Measurements from ENCODE around the gene OR10G8.
A peak's percentile ranks its signal among the peaks of the same experiment; 100 is the strongest.

OR10G8 gene

GRCh38 chr11:124039557-124039956 is 13.0 kb downstream of the OR10G8 start:
- DNase-seq (ENCODE audit: low spot score), result no peak
- no peak for TF ChIP-seq CTCF (IDR thresholded peaks at IDR 0.05; ENCODE audit: extremely low read depth, missing control alignments)

- no peak for TF ChIP-seq CTCF (IDR thresholded peaks at IDR 0.05; ENCODE audit: extremely low read depth, missing control alignments)
- DNase-seq (ENCODE audit: low spot score), result no peak
These were observed 14.7 kb downstream of the OR10G8 start, which contains the start of gene OR10G7 for GRCh38 chr11:124041254-124041653. TSS of gene OR10G7 (minus strand) at chr11:124041325. CDS start at chr11:124039001, 2,324 bp downstream.

- no peak for TF ChIP-seq CTCF (IDR thresholded peaks at IDR 0.05; ENCODE audit: extremely low read depth, missing control alignments)
- DNase-seq (ENCODE audit: low spot score), result no peak
These were observed 16.8 kb downstream of the OR10G8 start for GRCh38 chr11:124043420-124043819.

GRCh38 chr11:124050748-124051147 is 24.1 kb downstream of the OR10G8 start:
- no peak for DNase-seq (ENCODE audit: low spot score)
- TF ChIP-seq CTCF (IDR thresholded peaks at IDR 0.05; ENCODE audit: extremely low read depth, missing control alignments), result no peak

- no peak for TF ChIP-seq CTCF (IDR thresholded peaks at IDR 0.05; ENCODE audit: extremely low read depth, missing control alignments)
These were observed 26.4 kb downstream of the OR10G8 start for GRCh38 chr11:124052966-124053365.

GRCh38 chr11:124068601-124069110 is 42.1 kb downstream of the OR10G8 start:
- TF ChIP-seq CTCF (IDR thresholded peaks at IDR 0.05; ENCODE audit: extremely low read depth, missing control alignments), result no peak

More at GRCh38 chr11:124052966-124053365, 26.4 kb downstream of the OR10G8 start:
- no peak for DNase-seq (ENCODE audit: low spot score)

GRCh38 chr11:124069429-124070401 is 43.1 kb downstream of the OR10G8 start:
- DNase-seq (ENCODE audit: low spot score), result peak; percentile 24
- peak; percentile 23 for TF ChIP-seq CTCF (IDR thresholded peaks at IDR 0.05; ENCODE audit: extremely low read depth, missing control alignments)

More at GRCh38 chr11:124068601-124069110, 42.1 kb downstream of the OR10G8 start:
- DNase-seq (ENCODE audit: low spot score), result no peak
